HG03095 (cell line): Measurements from ENCODE around the gene TPBGL.

ENCODE experiments used
- ATAC-seq: cut with Tn5 transposase; IDR thresholded peaks from one replicate; pipeline ENCODE4 v1.9.1; 2021; ENCODE audit warnings: moderate library complexity; ENCODE audit not compliant: unreplicated experiment

The TPBGL gene

DNA sequence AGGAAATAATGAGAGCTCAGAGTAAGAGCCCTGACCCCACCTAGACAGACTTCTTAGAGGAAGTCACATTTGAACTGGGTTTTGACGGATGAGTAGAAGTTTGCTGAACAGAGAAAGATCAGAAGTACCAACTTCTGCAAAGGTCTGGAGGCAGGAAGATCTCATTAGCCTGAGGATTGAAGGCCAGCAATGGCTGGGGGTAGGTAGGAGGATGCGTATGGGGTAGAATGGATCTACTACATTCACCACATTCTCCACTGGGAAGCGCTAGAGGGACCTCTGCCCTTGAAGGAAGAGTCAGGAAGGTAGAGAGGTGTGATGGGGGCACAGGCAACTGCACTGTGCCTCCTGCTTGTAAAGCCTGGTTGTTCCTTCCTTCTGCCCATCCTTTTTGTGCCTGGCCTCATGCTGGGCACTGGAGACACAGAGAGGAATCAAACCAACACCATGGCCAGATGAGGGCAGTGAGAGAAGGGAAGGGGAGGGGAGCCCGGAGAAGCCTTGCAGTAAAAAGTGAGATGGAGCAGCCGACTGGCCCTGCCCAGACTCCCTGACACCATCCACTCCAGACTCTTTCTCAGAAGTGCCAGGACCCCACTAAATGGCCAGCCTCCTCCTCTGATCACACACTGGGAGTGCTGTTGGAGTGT, 4.9 kb downstream of the TPBGL start:
- ATAC-seq: no peak

DNA sequence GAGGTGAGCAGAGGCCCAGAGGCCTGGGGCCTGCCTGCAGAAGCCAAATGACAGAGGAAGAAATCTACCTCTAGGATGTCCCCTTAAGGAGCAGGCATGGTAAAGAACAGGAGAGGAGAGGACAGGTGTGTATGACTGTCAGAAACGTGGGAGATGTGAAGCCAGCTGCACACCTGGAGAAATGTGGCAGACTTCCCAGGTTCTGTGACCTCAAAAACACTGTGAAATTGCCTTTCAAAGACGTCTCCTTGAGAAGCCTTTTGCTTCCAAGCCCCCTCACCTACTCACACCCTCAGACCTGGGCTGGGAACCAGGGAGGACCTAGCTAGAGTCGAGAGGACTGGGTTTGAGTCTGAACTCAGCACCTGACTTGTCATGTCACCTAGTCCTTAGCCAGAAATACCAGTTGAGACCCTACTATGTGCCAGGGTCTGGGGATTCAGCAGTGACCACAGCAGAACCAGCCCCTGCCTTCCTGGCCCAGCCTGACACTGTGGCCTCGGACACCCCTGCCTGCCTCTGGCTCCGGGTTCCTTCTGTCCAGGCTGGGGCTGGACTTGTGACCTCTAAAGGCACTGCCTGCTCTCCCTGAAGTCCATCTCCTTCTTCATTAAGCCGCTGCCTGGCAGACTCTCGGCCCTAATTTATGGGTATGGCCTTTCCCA, 5.6 kb downstream of the TPBGL start:
- ATAC-seq: no peak

DNA sequence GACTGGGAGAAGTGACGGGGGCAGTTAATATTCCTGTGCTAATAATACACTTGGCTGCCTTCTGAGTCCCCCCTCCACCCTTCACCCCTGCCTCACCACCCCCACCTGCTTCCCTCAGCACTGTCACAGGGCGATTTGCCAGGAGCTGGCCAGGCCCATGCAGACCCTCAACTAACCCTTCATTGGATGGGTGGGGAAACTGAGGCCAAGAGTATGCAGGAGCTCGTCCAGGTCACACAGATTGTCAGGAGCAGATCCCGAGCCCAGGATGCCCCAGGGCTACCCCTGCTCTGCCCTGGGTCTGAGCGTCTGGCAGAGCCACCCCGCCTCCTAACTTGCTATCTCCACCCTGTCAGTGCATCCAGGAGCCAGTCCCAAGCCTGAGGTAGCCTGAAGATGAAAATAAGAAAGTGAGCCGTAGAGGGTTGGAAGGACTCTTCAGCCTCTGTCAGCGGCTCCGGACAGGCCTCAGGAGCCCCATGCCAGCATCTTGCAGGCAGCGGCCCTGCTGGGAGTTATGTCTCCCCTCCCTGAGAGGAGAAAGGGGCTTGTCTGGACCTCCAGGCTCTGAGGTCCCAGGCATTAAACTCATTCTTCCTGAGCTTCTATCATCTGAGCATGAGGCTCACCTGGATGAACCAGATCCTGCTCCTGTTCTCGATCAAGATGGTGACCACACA, 6.2 kb downstream of the TPBGL start:
- ATAC-seq: no peak

DNA sequence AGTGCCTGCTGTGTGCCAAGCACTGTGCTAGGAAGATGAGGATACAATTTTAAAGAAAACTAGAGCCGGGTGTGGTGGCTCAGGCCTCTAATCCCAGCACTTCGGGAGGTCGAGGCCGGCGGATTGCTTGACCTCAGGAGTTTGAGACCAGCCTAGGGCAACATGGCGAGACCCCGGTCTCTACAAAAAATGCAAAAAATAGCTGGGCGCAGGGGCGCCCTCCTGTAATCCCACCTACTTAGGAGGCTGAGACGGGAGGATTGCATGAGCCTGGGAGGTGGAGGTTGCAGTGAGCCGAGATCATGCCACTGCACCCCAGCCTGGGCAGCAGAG, 8.3 kb downstream of the TPBGL start:
- ATAC-seq: no peak

DNA sequence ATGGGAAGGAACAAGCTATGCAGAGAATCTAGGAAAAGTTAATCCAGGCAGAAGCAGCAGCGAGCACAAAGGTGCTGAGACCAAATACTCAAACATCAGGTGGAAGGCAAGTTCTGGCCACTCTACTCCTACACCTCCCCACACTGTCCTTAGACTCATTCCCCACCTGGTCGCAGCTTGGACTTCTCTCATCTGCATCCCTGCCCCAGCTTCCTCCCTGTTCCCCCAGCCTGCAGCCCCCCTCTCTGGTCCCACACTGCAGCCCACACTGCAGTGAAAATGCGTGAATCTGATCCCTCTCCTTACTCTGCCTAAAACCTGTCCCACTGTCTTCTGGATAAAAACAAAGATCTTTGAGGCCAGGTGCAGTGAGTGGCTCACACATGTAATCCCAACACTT, 9.1 kb downstream of the TPBGL start:
- no peak for ATAC-seq

DNA sequence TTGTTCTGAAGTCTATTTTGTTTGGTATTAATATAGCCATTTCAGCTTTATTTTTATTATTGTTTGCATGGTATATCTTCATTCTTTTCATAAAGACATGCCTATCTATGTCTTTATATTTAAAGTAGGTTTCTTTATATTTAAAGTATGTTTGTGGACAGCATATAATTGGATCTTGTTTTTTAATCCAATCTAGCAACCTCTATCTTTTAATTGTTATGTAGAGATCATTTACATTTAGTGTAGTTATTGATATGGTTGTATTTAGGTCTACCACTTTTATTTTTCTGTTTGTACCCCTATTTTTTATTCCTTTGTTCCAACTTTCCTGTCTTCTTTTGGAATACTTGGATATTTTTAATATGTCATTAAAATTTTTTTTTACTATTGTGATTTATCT, 13.8 kb downstream of the TPBGL start:
- ATAC-seq: no peak

DNA sequence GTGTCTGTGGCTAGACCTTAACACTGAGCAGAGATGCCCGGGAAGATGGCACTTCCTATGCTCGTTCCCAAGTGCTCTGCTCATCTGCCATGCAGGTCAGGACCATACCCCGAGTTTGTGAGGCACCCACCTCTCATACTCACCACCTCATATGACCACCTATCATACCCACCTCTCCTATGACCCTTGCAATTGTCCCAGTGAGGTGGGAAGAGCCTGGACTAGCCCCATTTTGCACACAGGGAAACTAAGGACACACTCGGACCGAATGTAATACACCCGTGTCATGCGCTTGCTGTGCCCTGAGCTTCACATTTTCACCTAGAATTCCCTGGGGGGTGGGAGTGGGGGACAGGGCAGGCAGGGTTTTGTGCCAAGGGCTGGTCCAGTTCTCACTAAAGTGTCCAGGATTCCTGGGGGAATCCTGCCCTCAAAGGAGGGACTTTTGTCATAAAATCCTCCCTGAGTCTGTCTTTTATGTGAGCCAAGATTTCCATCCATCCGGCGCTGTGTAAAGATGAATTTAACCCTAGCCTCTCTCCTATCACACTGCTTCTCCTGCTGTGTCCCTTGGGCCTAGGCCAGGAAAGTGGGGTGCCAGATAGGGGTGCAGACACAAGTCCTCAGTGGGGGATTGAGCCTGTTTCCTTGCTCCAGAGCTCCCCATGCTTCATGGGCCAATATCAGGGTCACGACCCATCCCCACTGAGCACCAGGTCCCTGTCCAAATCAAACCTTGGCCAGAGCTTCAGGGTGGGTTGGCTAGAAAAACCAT, 20.0 kb downstream of the TPBGL start:
- ATAC-seq: no peak

DNA sequence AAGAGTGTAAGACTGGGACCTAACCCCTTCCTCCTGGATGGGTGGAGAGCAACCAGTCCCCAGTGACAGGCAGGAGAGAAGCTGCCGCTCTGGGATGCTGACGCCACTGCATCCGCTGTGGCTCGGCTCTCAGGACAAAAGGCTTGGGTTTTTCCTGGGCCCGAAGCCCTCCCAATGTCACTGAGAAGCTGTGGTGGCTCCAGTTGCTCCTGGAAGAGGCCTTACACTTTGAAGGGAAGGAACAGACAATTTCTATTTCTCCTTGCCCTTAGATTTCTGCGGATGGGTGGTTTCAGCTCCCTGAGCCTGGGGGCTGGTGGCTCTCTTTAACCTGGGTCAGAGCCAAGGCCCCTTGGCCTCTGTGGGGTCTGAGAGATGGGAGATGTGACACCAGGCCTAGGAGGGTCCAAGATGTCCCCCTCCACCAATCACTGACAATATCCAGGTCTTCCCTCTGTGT, 21.4 kb downstream of the TPBGL start:
- ATAC-seq: no peak

DNA sequence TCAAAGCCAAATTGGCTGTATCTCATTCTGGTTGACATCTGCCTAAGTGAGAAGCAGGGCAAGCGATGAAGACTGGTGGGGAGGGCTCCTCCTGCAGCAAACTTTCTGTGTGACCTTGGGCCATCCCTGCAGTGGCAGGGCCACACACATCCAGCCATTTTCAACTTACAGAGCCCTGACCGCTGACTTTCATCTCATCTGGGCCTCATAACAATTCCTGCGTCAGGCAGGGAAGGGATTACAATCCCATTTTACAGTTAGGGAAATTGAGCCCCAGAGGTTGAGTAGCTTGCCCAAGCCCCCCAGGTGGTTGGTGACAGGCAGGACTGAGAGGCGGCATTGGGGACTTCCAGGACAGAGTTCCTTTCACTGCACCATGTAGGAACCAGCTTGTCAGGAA, 21.9 kb downstream of the TPBGL start:
- ATAC-seq: no peak

DNA sequence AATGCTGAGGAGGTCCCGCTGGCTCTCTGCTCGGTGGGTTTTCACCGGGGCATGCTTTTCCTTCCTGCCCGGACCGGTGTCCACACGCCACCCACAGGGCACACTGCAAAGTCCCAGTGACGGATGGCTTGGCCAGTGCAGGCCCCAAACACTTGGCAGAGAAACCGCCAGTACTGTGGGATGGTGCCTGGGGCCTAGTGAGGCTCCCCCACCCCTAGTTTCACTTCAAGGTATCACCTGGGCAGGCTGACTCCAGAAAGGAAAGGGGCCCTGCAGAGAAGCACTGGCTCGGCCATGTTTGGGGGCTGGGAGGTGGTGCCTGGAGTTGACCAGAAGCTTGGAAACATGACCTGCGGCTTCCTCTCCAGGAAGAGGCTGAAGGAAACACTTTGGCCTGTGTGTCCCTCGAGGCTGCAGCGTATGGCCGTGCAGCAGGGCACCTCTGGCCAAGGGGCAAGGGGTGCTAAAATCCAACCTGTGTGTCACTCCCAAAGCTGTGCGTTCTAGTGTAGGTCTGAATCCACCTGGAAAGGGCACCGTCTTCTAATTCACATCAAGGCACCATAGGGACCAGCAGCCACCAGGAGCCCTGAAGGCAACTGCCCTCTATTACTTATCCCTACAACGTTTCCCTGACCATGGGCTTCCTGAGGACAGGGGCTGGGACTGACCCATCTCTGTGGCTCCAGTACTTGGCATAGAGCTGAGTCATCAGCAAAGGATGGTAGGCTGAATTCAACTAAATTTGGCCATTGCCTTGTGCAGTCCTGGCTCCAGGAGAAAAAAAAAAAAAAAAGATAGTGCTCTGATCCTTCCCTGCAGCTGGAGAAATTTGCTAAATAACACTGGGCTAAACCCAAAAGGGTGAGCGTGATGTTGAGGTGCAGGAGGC, 22.6 kb downstream of the TPBGL start:
- ATAC-seq: no peak

DNA sequence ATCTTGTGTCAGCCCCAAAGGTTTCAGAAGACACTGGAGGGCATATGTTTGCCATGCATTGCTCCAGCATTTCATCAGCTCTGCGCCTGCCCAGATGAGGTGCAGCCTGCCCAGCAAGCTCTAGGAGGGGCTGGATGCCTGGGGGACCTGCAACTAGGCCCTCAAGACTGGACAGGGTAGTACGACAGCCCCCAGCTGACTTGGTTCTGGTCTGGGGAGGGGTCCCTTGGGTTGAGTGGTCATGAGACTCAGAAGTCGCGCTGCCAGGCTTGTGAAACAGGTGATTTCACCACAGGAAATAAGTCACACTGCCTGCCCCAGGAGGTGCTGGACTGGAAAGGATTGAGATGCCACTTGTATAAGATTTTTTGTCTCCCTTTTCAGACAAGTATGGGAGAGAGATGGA, 23.4 kb downstream of the TPBGL start:
- ATAC-seq: no peak

DNA sequence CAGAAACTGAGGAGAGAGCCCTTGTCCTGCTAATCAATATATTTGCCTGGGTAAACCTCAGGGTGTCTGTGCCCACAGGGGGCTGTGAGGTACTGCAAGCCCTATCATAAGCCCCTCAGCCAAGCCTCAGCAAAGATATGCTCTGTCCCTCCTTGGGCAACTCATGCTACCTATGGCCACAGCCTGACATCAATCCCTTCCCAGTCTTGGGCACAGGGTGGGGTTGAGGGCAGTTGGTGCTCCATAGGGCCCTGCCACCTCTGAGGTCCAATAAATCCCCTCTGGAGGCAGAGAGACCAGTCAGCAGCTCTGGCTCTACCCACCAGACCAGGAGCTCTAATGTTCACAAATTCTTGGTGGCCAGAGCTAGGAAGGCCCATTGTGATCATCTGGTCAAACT, 23.8 kb downstream of the TPBGL start:
- ATAC-seq: no peak

DNA sequence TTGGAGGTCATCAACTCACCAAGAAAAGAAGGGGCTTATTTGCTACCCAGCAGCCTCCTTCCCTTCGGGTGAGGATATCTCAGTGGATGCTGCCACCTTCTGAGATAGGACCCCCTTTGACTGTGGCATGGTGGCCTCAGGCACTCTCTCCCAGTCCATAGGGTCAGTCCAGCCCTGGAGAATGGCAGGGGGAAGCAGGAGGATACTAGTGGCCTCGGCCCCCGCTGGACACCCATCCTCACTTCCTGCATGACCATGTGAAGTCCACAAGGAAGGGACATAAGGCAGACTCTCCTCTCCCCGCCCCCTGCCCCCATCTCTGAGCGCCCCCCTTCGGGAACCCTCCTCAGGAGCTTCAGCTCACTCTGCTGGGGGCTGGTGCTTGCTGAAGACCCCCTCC, 24.4 kb downstream of the TPBGL start:
- no peak for ATAC-seq

DNA sequence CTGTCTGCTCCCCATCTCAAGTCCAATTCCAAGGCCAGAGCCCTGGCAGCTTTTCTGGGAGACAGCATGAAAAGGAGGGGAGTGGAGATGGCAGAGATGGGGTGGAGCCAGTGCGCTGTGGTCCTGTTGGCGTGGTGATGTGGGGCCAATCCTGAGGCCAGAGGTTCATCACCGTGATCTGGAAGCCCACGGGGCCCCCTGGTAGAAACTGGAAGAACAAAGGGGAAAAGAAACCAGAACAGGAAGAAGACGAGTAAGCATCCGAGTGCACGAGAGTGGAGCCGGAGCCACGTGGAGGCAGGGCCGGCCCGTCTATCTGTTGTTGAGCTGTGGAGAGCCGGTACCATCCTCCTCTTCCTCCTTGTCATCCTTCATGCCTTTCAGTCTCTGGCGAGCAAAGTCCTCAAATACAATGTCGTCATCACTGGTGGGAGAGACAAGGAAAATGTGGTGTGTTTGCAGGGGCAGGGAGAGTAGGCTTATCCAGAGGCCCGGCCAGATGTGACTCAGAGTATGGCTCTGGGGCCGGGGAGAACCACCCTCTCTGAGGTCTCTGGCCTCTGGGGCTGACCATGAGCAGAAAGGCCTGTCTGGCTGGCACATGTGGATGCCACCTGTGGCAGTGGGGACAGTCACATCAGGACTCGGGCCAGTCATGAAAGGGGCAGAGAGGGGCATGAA, 25.4 kb downstream of the TPBGL start:
- ATAC-seq: no peak

DNA sequence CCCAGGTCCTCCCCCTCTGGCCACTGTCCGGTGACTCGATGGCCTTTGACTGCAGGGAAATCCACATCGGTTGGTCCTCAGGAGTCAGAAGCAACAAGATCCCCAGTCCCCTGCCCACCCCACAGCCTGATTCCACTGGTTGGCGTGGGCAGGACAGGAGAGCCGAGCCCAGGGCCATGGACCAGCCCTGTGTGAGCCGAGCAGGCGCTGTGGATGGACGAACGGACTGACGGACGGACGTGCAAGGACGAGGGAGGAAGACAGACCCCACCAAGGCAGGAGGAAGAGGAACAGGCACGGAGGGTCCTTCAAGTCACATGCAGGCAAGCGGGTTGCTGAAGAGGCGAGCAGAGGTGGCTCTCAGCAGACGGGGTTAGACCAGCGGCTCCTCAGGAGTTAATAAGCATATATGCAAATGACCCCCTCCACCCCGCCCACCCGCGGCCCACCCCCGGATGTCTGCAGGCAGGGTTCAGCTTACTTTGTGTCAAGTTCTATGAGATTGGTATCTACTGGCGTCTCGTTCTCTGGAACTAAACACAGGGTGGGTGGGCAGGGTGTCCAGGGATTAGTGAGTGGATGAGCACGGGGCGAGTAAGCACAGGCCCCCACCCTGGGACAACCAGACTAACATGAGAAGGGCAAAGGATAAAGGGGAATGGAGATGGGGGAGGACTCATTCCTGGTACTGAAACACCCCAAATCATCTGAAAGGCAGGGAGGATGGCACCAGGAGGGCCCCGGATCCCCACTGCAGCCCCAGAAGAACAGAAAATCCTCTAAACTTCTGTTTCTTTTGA, 26.8 kb downstream of the TPBGL start:
- ATAC-seq: no peak

DNA sequence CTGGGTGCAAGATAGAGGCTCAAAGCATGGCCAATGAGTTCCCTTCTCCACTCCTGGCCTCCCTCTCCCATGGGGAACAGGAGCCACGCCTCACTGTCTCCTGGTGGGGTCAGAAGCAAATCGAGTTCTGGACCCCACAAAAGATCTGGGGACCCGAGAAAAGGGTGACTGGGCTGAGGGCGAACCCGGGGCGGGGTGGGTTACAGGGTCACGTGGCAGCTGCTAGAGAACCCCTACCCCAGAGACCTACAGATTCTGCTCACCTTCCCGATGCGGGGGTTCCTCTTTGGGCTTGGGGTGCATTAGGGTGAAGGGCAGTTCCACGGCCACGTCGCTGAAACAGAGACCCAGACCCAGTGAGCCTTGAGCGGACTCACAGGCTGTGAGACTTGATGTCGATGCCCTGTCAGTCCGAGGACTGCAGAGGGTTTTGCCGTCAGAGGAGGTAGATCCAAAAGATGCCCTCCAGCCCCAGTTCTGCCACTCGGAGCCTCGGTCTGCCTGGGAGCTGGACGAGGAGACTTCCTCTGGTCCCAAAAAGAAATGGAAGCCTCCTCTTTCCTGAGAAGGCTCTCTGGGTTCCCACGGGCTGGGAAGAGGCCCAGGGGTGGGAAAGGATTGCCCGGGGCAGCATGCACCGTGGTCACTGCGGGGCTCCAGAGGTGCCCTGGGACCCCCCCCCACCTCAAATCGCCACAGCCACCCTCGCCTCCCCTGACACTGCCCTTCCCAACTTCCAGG, 28.2 kb downstream of the TPBGL start:
- no peak for ATAC-seq

DNA sequence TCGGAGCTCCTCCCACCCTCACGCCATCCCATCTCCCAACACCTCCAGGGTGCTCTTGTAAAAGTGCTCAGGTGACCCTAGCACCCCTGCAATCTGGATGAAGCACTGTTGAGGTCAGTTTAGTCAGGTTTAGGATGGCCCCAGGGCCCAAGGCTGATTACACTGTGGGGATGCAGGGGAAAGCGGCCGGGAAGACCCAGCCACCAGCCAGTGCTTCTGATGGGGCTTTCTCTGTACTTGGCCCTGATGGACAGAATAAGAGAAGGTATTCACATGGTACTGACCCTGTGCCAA, 28.7 kb downstream of the TPBGL start:
- ATAC-seq: no peak

DNA sequence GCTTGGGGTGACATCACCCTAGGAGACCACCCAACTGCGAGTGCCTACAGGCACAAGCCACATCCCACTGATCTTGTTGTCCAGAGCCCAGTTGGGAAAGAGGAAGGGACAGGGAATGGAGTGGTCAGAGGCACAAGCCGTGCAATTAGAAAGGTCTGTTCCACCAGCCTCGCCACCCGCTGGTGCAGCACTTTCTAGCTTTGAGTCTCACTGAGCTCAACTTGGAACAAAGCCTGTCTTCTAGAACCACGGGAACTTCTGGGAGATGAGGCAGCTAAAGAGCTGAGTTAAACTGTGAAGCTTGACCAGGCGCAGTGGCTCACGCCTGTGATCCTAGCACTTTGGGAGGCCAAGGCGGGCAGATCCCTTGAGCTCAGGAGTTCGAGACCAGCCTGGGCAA, 29.3 kb downstream of the TPBGL start:
- no peak for ATAC-seq

DNA sequence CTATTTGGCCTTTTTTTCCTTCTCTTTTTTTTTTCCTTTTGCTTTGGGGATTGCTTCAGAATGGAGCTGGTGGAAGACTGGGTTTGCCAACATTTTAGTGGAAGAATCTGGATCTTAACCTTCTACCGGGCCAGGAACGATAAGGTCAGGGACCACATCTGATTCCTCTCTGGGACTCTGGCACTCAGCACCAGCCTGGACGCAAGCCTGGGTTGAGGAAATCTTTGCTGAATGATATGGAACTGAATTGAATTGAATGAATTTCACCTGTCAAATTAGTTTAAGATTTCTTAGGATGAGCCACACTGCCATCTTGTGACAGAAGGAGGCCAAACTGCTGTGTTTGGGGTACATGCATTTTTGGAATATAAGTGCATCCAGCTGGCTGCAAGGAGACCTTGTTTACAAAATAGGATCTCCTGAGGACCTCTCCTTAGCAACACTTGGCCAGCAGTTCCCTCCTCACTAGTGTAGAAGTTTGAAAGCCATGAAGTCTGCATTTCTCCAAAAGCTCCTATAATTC, 30.4 kb downstream of the TPBGL start:
- ATAC-seq: no peak
